ENCODE data around the gene C5orf58. TPM values are rescaled to one million over a fixed set of nuclear protein-coding genes. Genes with fewer than 3 reads are reported as not detected.

The C5orf58 gene
- total and polyA plus RNA-seq, 7 donors: not detected

DNA sequence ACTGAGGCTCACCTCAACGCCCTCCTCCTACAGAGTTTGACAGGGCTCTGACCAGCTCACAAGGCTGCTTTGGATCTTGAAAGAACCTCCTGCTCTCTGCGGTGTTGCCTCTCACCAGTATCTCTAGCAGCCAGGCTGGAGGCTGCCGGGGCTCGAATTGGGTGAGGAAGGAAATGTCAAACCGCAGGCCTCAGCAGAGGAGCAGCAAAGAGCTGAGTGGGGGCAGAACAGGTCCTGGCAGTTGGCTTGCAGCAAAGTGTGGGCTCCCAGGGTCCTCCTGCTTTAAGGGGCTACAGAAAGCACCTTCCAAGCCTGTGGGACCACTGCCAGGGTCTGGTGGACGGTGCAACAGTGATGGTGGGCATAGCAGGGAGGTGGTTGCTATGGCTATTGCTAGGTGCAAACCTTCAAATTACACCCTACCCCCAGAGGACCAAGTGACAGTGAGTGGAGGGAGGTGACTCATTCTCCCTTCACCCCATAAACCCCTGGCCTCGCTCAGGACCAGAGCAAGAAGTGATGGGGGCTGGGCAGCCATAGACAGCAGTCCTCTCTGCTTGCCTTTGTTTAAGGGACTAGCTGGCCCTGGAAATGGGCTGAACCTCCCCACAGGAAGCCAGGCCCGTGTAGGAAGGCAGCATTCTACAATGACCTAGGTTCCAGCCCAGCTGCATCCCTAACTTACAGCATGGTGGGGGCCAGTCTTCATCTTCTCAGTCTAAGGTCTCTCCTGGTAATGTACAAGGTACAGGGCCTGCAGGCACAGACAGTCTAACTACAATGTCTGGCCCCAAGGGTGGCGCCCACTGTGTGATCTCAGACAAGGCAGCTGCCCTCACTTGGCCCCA is 46.0 kb downstream of the C5orf58 start:
- no peaks in the 10 kb centered on the region for H3K36me3 ChIP-seq
- DNase-seq: peak; percentile 69
- intact Hi-C loops (cut with DNase I): no loop called here
- H3K9me3 ChIP-seq: no peaks in the 10 kb centered on the region
- TF ChIP-seq EP300 (IDR thresholded peaks at IDR 0.05): no peak
- no peak for TF ChIP-seq POLR2A (IDR thresholded peaks at IDR 0.05)
- TF ChIP-seq, protein P1, sequence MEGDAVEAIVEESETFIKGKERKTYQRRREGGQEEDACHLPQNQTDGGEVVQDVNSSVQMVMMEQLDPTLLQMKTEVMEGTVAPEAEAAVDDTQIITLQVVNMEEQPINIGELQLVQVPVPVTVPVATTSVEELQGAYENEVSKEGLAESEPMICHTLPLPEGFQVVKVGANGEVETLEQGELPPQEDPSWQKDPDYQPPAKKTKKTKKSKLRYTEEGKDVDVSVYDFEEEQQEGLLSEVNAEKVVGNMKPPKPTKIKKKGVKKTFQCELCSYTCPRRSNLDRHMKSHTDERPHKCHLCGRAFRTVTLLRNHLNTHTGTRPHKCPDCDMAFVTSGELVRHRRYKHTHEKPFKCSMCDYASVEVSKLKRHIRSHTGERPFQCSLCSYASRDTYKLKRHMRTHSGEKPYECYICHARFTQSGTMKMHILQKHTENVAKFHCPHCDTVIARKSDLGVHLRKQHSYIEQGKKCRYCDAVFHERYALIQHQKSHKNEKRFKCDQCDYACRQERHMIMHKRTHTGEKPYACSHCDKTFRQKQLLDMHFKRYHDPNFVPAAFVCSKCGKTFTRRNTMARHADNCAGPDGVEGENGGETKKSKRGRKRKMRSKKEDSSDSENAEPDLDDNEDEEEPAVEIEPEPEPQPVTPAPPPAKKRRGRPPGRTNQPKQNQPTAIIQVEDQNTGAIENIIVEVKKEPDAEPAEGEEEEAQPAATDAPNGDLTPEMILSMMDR (IDR thresholded peaks at IDR 0.05): no peak
- TF ChIP-seq POLR2AphosphoS5 (IDR thresholded peaks at IDR 0.05): no peak
- no peak overlapping the region for H3K4me3 ChIP-seq
- peak overlapping the region in 3 of 4 donors; percentile 64 to 73 (median 67) for H3K27ac ChIP-seq
- H3K27me3 ChIP-seq: no peaks in the 10 kb centered on the region
- H3K4me1 ChIP-seq: peaks cover 0 to 27% (median 26%) of the 10 kb centered on the region in 4 donors
- WGBS, 2 donors: 38 to 50% methylated on average over 9 of the region's 9 CpGs

DNA sequence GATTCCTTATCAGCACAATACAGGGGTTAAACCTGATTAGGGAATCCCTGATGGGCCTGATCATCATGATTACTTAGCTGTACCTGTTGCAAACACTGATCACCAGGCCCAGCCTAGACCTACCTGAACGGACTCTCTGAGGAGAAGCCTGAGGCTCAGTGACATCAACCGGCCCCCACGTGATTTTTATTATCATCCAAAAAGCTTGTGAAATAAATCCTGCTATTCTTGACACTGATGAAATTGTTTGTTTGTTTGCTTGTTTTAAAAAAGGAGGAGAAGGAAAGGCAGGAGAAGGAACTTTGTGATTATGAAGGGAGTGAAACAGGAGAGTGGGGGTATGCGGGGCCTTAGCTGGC is 46.7 kb downstream of the C5orf58 start:
- Histone ChIP-seq H3K27ac (peak overlapping the region; percentile 55 to 73 (median 66)), H3K4me1 (peaks cover 0 to 27% (median 26%) of the 10 kb centered on the region in 4 donors), H3K27me3 (no peaks in the 10 kb centered on the region), H3K4me3 (no peak overlapping the region), H3K36me3 (no peaks in the 10 kb centered on the region), H3K9me3 (no peaks in the 10 kb centered on the region)
- WGBS, 2 donors: 70 to 71% methylated on average over 4 of the region's 4 CpGs
- no peak for DNase-seq
- TF ChIP-seq, protein P1 (IDR thresholded peaks at IDR 0.05): no peak
- TF ChIP-seq POLR2AphosphoS5 (IDR thresholded peaks at IDR 0.05) (no peak), POLR2A (IDR thresholded peaks at IDR 0.05) (no peak), EP300 (IDR thresholded peaks at IDR 0.05) (no peak)
- intact Hi-C loops (cut with DNase I): no loop called here

DNA sequence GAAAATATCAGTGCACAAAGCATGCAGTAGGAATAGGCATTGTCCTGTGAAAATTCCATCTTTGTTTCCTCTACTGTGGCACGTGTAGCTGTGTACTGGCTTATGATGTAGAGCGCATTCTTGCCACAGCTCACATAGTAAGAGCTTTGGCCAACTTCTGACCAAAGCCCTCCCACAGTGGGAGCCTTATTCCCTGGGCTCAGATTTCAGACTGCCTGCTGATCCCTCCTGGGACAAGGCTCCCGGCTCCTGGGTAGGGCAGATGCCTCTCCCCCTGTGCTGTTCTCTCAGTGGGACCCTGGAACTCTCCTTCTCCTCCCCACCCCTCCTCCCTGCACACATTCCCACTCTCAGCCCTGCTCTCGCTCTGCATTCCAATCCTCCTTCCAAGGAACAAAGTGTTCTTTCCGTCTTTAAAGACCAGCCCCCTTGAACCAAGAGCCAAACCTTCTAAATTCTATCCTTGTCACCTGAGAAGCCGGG is 47.3 kb downstream of the C5orf58 start:
- intact Hi-C loops (cut with DNase I): no loop called here
- no peaks in the 10 kb centered on the region for H3K27me3 ChIP-seq
- peak; percentile 84 for DNase-seq
- H3K9me3 ChIP-seq: no peaks in the 10 kb centered on the region
- peak overlapping the region; percentile 55 to 73 (median 66) for H3K27ac ChIP-seq
- 41 to 55% methylated on average over 6 of the region's 6 CpGs for WGBS, 2 donors
- TF ChIP-seq POLR2A (IDR thresholded peaks at IDR 0.05): no peak
- peak; percentile 46 to 83 (median 72) for TF ChIP-seq POLR2AphosphoS5 (IDR thresholded peaks at IDR 0.05)
- TF ChIP-seq, protein P1 (IDR thresholded peaks at IDR 0.05): no peak
- peak; percentile 31 to 93 (median 80) for TF ChIP-seq EP300 (IDR thresholded peaks at IDR 0.05)
- no peak overlapping the region for H3K4me3 ChIP-seq
- H3K36me3 ChIP-seq: no peaks in the 10 kb centered on the region
- H3K4me1 ChIP-seq: peaks cover 0 to 27% (median 26%) of the 10 kb centered on the region in 4 donors

DNA sequence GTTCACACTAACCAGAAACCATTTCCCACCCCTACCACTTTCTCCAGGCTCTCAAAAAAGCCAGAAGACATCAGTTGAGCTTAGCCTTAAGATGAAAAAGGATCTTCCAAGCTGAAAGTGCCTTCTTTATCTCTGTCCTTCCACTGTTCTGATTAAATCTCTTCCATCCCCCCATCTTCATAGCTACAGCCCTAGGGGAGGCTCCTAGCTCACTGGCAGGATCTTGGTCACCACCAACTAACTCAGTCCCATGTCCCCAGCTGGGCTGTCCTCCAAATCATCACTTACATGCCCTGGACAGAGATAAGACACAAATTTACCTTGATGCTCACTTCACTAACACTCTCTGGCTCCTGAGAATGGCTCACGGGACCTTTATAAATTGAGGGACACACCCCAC is 50.5 kb downstream of the C5orf58 start:
- TF ChIP-seq, protein P1 (IDR thresholded peaks at IDR 0.05): no peak
- TF ChIP-seq POLR2A (IDR thresholded peaks at IDR 0.05) (no peak), POLR2AphosphoS5 (IDR thresholded peaks at IDR 0.05) (no peak), EP300 (IDR thresholded peaks at IDR 0.05) (no peak)
- Histone ChIP-seq H3K9me3 (no peaks in the 10 kb centered on the region), H3K27me3 (no peaks in the 10 kb centered on the region), H3K4me3 (no peak overlapping the region), H3K36me3 (no peaks in the 10 kb centered on the region), H3K27ac (no peak overlapping the region), H3K4me1 (peaks cover 0 to 33% (median 28%) of the 10 kb centered on the region in 4 donors)
- 68 to 78% methylated on average over 1 of the region's 1 CpG for WGBS, 2 donors
- intact Hi-C loops (cut with DNase I): no loop called here
- DNase-seq: peak; percentile 17
